Neural crest cell (in vitro differentiated cells): ENCODE results near the gene EIF2D. TPM values are rescaled to one million over a fixed set of nuclear protein-coding genes. Genes with fewer than 3 reads are reported as not detected.

Source experiments
- DNase-seq: peaks from one replicate; pipeline ENCODE4 v3.0.0; 2021; ENCODE audit warnings: low read depth, mixed read lengths, low spot score
- H3K27ac Mint-ChIP-seq: one replicate; pipeline ENCODE4 v1.8.0; 2021; ENCODE audit warnings: mild to moderate bottlenecking, mixed read lengths; ENCODE audit not compliant: unreplicated experiment
- H3K27me3 Mint-ChIP-seq: 2 replicates; pipeline ENCODE4 v1.8.0; 2021; ENCODE audit warnings: low read depth, mild to moderate bottlenecking, mixed read lengths
- H3K36me3 Mint-ChIP-seq: 2 replicates; pipeline ENCODE4 v1.8.0; 2021; ENCODE audit warnings: low read depth, mild to moderate bottlenecking, mixed read lengths
- H3K4me1 Mint-ChIP-seq: 2 replicates; pipeline ENCODE4 v1.8.0; 2021; ENCODE audit warnings: mixed read lengths
- H3K4me3 Mint-ChIP-seq: one replicate; pipeline ENCODE4 v1.8.0; 2021; ENCODE audit warnings: mild to moderate bottlenecking, mixed read lengths
- H3K9me3 Mint-ChIP-seq: 2 replicates; pipeline ENCODE4 v1.8.0; 2021; ENCODE audit warnings: mixed read lengths
- long read RNA-seq: library from polyadenylated mRNA; unstranded; transcript quantifications from one replicate; pipeline ENCODE4 v2.0.0, GENCODE V29; 2020
- total RNA-seq: library from RNA; stranded (reverse); gene quantifications from 2 replicates; pipeline ENCODE4 v1.2.1, GENCODE V29; 2021
- TF ChIP-seq, protein P1 (sequence below): fragments of 200-600 bp; sonication (generic); conservative IDR thresholded peaks from 2 replicates; pipeline ENCODE4 v1.5.0; 2021; ENCODE audit warnings: antibody characterized with exemption, mild to moderate bottlenecking

Gene EIF2D, protein sequence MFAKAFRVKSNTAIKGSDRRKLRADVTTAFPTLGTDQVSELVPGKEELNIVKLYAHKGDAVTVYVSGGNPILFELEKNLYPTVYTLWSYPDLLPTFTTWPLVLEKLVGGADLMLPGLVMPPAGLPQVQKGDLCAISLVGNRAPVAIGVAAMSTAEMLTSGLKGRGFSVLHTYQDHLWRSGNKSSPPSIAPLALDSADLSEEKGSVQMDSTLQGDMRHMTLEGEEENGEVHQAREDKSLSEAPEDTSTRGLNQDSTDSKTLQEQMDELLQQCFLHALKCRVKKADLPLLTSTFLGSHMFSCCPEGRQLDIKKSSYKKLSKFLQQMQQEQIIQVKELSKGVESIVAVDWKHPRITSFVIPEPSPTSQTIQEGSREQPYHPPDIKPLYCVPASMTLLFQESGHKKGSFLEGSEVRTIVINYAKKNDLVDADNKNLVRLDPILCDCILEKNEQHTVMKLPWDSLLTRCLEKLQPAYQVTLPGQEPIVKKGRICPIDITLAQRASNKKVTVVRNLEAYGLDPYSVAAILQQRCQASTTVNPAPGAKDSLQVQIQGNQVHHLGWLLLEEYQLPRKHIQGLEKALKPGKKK
- total RNA-seq = 37.5 and 38.2 TPM in 2 replicates
- long read RNA-seq, transcript EIF2D-201 (15 exons, 2,005 nt) = major isoform, 59 of 112 reads
- long read RNA-seq, partial matches to known transcripts = 18 of 112 reads
- long read RNA-seq, other reads (novel, unspliced or antisense) = 35 of 112 reads

DNA sequence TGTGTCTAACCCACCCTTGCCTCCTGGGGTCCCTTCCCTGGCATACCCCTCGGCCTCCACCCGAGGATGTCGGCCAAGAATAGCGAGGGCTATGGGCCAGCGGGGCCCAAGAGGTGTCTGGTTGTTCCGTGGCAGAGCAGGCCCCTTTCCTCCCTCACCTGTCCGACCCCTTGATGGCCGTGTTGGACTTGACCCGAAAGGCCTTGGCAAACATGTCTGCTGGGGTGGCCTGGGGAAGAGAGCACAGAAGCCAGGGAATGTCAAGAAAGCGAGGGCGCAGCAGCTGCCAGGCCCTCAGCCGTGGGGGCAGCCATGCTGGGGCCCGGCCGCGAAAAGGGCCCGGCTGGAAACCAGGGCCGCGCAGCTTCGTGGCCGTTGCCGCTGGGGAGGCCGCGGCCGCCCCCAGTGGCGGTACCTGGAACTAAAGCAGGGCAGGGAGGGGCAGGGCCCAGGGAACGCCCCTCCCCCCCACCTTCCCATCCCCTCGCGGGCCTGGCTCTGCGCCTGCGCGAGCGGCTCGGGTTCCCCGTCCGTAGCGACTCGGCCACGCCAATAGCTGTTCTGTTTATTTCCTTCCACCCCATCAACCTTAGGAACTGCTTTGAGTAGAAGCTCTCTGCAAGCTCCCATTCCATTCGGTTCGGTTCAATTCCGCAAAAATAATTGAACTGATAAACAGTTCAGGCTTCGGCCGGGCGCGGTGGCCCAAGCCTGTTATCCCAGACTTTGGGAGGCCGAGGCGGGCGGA lies at the start of gene EIF2D:
Gene EIF2D, minus strand, starts transcription at position 337 of the 748 bp plus-strand sequence. Its CDS starts 123 bp downstream, at position 214.
- H3K27ac Mint-ChIP-seq = peak within 1 kb of the TSS; percentile 100
- H3K36me3 Mint-ChIP-seq = no peaks in the 10 kb centered on the region
- H3K27me3 Mint-ChIP-seq = peaks cover 16% of the 10 kb centered on the region
- H3K4me3 Mint-ChIP-seq = peak within 1 kb of the TSS; percentile 91
- peak; percentile 98 for DNase-seq
- TF ChIP-seq, protein P1, sequence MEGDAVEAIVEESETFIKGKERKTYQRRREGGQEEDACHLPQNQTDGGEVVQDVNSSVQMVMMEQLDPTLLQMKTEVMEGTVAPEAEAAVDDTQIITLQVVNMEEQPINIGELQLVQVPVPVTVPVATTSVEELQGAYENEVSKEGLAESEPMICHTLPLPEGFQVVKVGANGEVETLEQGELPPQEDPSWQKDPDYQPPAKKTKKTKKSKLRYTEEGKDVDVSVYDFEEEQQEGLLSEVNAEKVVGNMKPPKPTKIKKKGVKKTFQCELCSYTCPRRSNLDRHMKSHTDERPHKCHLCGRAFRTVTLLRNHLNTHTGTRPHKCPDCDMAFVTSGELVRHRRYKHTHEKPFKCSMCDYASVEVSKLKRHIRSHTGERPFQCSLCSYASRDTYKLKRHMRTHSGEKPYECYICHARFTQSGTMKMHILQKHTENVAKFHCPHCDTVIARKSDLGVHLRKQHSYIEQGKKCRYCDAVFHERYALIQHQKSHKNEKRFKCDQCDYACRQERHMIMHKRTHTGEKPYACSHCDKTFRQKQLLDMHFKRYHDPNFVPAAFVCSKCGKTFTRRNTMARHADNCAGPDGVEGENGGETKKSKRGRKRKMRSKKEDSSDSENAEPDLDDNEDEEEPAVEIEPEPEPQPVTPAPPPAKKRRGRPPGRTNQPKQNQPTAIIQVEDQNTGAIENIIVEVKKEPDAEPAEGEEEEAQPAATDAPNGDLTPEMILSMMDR = peak; percentile 96
- H3K4me1 Mint-ChIP-seq = peaks cover 15% of the 10 kb centered on the region
- H3K9me3 Mint-ChIP-seq = no peaks in the 10 kb centered on the region

DNA sequence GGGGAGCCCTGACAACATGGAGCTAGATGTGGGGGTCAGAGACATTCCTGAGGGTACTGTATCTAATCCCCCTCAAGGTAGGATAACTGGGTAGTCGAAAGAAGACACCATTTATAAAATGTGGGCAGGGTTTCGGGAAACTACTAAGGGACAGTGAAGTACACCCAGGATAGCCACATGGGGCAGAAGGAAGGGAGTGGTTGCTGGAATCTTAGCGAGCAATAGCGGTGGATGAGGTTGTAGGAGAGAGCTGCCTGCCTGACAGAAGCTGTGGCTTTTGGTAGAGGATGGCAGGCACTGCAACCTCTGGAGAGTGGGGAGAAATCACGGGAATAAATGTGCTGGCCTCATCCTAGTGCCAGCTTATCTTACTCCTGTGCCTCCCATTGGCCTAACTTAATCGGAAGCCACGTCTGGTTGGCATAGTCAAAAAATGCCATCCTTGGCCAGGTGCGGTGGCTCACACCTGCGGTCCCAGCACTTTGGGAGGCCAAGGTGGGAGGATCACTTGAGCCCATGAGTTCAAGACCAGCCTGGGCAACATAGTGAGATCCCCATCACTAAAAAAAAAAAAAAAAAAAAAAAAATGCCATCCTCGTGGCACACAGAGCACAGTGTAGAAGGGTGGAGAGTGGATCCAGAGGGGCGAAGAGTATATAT lies 49.0 kb upstream of the EIF2D start:
- TF ChIP-seq, protein P1 = no peak
- Mint-ChIP-seq H3K27me3 (peaks cover 70% of the 10 kb centered on the region), H3K4me3 (no peak overlapping the region), H3K27ac (no peak overlapping the region), H3K4me1 (peaks cover 23% of the 10 kb centered on the region), H3K36me3 (no peaks in the 10 kb centered on the region), H3K9me3 (no peaks in the 10 kb centered on the region)
- no peak for DNase-seq

DNA sequence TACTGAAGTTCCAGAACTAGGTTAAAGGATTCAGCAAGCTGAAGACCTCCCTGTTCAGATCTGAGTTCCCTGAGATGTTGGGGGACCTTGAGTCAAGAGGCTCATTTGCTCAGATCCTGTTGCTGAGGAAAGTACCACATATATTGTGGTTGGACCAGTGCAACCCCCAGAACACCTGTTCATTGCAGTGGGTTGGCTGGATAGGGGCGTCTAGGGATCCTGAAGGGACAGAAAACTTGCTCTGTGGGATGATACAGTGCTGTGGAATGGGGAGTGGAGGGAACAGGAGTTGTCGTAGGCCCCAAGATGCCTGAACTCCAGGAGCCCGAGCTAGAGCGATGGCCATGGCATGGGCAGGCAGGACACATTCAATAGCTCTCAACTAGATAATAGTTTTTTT lies 47.9 kb upstream of the EIF2D start:
- TF ChIP-seq, protein P1 = no peak
- Mint-ChIP-seq H3K4me3 (no peak overlapping the region), H3K36me3 (no peaks in the 10 kb centered on the region), H3K9me3 (no peaks in the 10 kb centered on the region), H3K27me3 (peaks cover 61% of the 10 kb centered on the region), H3K4me1 (peaks cover 23% of the 10 kb centered on the region), H3K27ac (no peak overlapping the region)
- no peak for DNase-seq

DNA sequence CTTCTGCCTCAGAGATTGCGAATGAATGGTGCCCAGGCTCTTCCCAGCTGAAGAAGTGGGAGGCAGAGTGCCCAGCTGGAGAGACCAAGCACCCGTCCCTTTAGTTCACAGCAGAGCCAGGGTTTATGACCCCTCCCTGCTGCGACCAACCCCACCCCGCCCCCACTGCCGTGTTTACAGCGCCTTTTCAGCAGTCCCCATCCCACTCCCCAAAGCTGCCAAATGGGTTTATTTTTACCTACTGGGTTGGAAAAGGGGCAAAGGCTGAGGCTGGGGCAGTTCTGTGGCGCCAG lies 46.7 kb upstream of the EIF2D start:
- TF ChIP-seq, protein P1 = no peak
- no peaks in the 10 kb centered on the region for H3K9me3 Mint-ChIP-seq
- no peak overlapping the region for H3K4me3 Mint-ChIP-seq
- no peaks in the 10 kb centered on the region for H3K36me3 Mint-ChIP-seq
- peaks cover 30% of the 10 kb centered on the region for H3K4me1 Mint-ChIP-seq
- no peak for DNase-seq
- H3K27me3 Mint-ChIP-seq = peaks cover 48% of the 10 kb centered on the region
- H3K27ac Mint-ChIP-seq = no peak overlapping the region

DNA sequence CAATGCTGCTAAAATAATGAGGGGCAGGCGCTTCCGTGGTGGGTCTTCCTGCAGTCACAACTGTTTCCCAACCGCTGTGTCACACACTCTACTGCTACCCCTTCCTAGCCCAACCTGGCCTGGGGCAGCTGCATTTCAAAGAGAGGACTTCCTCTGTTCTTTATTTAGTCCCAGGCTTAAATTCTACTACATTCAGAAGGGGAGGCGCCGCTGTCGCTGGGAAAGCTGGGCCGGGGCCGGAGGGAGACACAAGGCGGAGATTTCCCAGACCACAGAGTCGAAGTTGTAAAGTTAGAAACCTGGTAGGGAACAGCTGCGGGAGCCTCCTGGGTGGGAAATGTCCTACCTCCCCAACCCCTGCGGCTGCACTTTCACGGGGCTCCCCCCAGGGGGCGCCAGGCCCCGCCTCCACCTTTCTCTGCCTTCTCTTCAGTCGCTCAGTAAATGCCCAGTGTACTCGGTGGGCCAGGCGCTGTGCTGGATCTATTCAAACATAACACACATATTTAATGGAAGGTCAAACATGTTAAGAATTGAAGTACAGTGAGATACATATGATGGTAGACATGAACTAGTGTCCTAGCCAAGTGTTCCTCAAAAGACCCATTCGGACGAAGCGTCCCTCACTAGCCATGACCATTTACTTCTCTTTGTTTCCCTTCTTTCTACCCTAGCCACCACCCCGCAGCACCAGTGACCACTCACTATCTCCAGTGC lies 46.2 kb upstream of the EIF2D start:
- peaks cover 43% of the 10 kb centered on the region for H3K27me3 Mint-ChIP-seq
- peaks cover 28% of the 10 kb centered on the region for H3K4me1 Mint-ChIP-seq
- H3K9me3 Mint-ChIP-seq = no peaks in the 10 kb centered on the region
- TF ChIP-seq, protein P1 = peak; percentile 76
- no peaks in the 10 kb centered on the region for H3K36me3 Mint-ChIP-seq
- H3K4me3 Mint-ChIP-seq = no peak overlapping the region
- H3K27ac Mint-ChIP-seq = no peak overlapping the region
- peak; percentile 37 for DNase-seq
